ENCODE data around the gene SEMA3G. TPM values are rescaled to one million over a fixed set of nuclear protein-coding genes. Genes with fewer than 3 reads are reported as not detected.

The SEMA3G gene
- total and polyA plus RNA-seq, 2 experiments from 2014 or later: 3.4 to 13.6 TPM

DNA sequence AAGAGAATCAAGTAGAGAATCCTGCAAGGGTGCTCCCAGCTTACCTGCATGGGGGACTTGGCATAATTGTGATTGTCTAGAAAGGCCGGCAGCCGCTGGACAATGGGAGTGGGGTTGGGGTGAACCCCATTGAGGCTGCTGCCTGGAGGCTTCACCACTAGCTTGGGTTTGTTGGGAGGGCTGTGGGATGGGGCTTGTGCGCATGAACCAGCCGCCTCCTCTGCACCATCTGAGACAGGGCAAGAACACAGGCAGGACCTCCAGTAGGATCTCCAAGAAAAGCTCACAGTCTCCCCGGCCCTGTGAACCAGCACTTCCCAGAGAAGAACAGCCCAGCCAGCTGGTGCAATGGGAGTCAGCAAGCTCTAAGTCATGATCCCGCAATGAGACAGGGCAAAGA is 39.8 kb downstream of the SEMA3G start:
- peaks cover 54% of the 10 kb centered on the region for H3K36me3 ChIP-seq
- no peak overlapping the region for H3K27ac ChIP-seq
- no peak for DNase-seq (ENCODE audit: low read depth in 1 of 2, low spot score in 1 of 2)
- TF ChIP-seq, protein P1, sequence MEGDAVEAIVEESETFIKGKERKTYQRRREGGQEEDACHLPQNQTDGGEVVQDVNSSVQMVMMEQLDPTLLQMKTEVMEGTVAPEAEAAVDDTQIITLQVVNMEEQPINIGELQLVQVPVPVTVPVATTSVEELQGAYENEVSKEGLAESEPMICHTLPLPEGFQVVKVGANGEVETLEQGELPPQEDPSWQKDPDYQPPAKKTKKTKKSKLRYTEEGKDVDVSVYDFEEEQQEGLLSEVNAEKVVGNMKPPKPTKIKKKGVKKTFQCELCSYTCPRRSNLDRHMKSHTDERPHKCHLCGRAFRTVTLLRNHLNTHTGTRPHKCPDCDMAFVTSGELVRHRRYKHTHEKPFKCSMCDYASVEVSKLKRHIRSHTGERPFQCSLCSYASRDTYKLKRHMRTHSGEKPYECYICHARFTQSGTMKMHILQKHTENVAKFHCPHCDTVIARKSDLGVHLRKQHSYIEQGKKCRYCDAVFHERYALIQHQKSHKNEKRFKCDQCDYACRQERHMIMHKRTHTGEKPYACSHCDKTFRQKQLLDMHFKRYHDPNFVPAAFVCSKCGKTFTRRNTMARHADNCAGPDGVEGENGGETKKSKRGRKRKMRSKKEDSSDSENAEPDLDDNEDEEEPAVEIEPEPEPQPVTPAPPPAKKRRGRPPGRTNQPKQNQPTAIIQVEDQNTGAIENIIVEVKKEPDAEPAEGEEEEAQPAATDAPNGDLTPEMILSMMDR (IDR thresholded peaks at IDR 0.05; ENCODE audit: low read depth, low read length): no peak
- H3K27me3 ChIP-seq: no peaks in the 10 kb centered on the region
- no peak overlapping the region for H3K4me3 ChIP-seq
- H3K4me1 ChIP-seq (ENCODE audit: low read depth): peaks cover 7% of the 10 kb centered on the region
- no peaks in the 10 kb centered on the region for H3K9me3 ChIP-seq (ENCODE audit: low read depth)

DNA sequence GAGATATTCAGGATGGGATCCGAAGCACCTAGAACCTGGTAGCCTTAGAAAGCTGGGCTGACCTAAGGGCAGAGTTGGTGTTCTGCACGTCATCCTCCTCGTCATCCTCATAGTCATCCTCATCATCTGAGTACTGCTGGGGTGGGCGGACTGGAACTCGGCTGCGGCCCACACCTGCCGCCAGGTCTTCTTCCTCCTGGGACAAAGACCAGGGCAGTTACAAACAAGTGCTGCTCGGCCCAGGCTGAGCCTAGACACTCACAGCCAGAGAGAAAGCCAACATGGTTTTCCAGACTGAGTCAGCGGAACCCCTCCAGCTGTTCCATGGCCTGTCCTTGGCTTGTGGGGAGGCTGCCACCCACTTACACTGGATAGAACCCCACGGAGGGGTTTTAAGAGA is 40.5 kb downstream of the SEMA3G start:
- Histone ChIP-seq H3K27ac (no peak overlapping the region), H3K4me1 (ENCODE audit: low read depth) (peaks cover 7% of the 10 kb centered on the region), H3K4me3 (no peak overlapping the region), H3K36me3 (peaks cover 54% of the 10 kb centered on the region), H3K9me3 (ENCODE audit: low read depth) (no peaks in the 10 kb centered on the region), H3K27me3 (no peaks in the 10 kb centered on the region)
- TF ChIP-seq, protein P1 (IDR thresholded peaks at IDR 0.05; ENCODE audit: low read depth, low read length): no peak
- DNase-seq (ENCODE audit: low read depth in 1 of 2, low spot score in 1 of 2): no peak

DNA sequence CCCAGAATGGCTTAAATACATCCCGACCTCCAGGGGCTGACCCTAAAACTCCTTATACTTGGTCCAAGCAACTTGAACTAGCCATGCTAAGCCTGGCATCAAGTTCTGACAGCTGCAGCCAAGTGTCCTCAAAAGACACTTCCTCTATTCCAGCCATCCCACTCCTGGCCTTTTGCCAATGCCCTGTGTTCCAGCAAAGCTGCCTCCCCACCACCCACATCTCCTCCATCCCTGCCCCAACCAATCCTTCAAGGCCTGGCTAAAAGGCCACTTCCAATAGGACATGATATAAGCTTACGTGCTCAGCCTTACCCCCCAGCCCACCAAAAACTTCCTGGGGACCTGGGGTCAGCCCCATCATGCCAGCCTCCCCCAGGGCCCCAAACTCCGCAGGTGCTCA is 40.9 kb downstream of the SEMA3G start:
- TF ChIP-seq, protein P1 (IDR thresholded peaks at IDR 0.05; ENCODE audit: low read depth, low read length): no peak
- no peaks in the 10 kb centered on the region for H3K27me3 ChIP-seq
- no peak overlapping the region for H3K27ac ChIP-seq
- H3K4me1 ChIP-seq (ENCODE audit: low read depth): peaks cover 4% of the 10 kb centered on the region
- H3K9me3 ChIP-seq (ENCODE audit: low read depth): no peaks in the 10 kb centered on the region
- no peak overlapping the region for H3K4me3 ChIP-seq
- peaks cover 54% of the 10 kb centered on the region for H3K36me3 ChIP-seq
- no peak for DNase-seq (ENCODE audit: low read depth in 1 of 2, low spot score in 1 of 2)

DNA sequence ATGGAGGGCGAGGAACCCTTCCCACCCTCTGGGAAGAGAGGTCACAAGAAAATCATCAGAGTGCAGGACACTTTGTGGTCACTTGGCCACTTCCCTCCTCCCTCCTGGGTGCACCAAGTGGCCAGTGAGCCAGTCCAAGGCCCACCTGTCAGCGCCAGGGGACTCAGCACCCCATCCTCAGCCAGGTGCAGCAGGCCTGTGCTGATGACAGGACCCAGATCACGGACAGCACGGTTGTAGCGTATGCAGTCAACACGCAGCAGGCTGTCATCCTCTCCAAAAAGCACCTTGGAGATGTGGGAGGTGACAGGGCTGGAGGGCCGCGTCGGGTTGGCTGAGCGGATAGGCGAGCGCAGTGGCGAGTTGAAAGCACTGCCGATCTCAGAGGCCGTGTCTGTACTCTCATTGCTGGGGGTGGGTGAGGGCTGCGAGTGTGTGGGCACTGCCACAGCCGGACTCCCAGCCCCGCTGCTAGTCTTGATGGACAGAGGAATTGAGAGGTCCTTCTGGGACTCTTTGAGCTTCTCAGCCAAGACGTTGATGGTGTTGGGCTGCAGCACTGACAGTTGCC is 41.5 kb downstream of the SEMA3G start:
- H3K27me3 ChIP-seq: no peaks in the 10 kb centered on the region
- no peak for DNase-seq (ENCODE audit: low read depth in 1 of 2, low spot score in 1 of 2)
- TF ChIP-seq, protein P1 (IDR thresholded peaks at IDR 0.05; ENCODE audit: low read depth, low read length): no peak
- no peak overlapping the region for H3K27ac ChIP-seq
- H3K36me3 ChIP-seq: peaks cover 54% of the 10 kb centered on the region
- no peak overlapping the region for H3K4me3 ChIP-seq
- H3K4me1 ChIP-seq (ENCODE audit: low read depth): no peaks in the 10 kb centered on the region
- no peaks in the 10 kb centered on the region for H3K9me3 ChIP-seq (ENCODE audit: low read depth)

DNA sequence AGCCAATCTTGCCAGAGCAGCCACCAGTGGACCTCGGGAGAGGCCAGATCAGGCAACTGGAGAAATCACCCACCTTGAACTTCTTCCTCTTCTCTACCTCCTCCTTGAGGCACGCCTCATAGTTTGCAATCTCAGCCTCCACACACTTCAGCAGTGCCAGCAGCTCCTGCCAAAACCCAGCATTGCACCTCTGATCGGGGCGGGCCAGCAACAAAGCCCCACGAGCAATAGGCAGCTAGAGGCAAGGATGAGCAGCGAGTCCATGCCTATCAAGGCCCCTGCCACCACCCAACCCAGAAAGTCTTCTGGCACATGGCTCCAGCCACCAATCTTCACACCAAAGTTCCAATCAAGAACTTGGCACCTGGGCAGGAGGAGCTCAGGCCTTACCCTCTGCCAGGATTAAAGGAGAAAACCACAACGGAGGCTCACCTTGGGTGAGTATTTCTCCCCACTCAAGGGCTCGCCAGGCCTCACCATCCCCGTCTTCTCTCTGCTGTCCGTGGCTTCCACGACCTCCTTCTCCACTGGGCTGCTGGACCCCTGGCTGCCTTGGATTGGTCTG is 42.1 kb downstream of the SEMA3G start:
- peaks cover 54% of the 10 kb centered on the region for H3K36me3 ChIP-seq
- TF ChIP-seq, protein P1 (IDR thresholded peaks at IDR 0.05; ENCODE audit: low read depth, low read length): no peak
- no peaks in the 10 kb centered on the region for H3K27me3 ChIP-seq
- DNase-seq (ENCODE audit: low read depth in 1 of 2, low spot score in 1 of 2): no peak
- no peaks in the 10 kb centered on the region for H3K9me3 ChIP-seq (ENCODE audit: low read depth)
- no peaks in the 10 kb centered on the region for H3K4me1 ChIP-seq (ENCODE audit: low read depth)
- H3K4me3 ChIP-seq: no peak overlapping the region
- H3K27ac ChIP-seq: no peak overlapping the region

All from cardiac muscle cell (in vitro differentiated cells and primary cell).